Subcutaneous adipose tissue (tissue), 4 donors: Measurements from ENCODE around the gene IGLL5. TPM values are rescaled to one million over a fixed set of nuclear protein-coding genes. Genes with fewer than 3 reads are reported as not detected.

Experiments used
- total RNA-seq, 4 donors: library from RNA; depleted of rRNA; stranded (reverse); fragments of >200 nt; gene quantifications; one replicate each; pipeline ENCODE4 v1.1.0, GENCODE V29; 2016
- TF ChIP-seq, protein P1 (sequence below): fragments of 450-650 bp; IDR thresholded peaks from one replicate; pipeline ENCODE4 v1.5.1; 2016; ENCODE audit warnings: low read depth, mild to moderate bottlenecking, control low read depth, antibody characterized with exemption, moderate library complexity

IGLL5 gene
- total RNA-seq, 4 donors from 2014 or later = 1.1 to 2.2 TPM; not detected in 2

DNA sequence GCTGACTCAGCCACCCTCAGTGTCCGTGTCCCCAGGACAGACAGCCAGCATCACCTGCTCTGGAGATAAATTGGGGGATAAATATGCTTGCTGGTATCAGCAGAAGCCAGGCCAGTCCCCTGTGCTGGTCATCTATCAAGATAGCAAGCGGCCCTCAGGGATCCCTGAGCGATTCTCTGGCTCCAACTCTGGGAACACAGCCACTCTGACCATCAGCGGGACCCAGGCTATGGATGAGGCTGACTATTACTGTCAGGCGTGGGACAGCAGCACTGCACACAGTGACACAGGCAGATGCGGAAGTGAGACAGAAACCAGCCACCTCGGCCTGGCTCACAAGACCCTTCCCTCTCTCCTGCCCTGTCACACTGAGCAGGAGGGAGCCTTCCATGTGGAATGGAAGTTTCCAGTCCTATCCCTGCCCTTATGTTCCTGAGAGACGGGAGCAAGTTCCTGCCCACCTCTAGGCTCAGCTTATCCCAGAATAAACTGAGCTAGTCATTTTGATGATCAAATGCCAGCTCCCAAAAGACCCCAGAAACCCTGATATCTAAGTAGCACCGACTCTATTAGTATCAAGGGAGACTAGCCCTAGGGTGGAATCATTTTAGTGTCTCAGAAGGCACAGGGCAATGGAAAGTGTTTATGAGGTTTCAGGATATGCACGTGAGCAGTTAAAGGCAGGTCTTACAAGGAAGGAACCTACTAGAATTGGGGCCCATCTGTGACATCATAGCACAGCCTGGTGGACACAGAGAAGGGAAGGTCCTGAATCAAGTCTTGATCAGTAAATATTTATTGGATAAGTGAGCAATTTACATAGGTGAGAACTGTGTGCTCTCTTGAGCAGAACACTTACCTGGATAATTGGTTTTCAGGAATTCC, 6.3 kb upstream of the IGLL5 start:
- TF ChIP-seq, protein P1, sequence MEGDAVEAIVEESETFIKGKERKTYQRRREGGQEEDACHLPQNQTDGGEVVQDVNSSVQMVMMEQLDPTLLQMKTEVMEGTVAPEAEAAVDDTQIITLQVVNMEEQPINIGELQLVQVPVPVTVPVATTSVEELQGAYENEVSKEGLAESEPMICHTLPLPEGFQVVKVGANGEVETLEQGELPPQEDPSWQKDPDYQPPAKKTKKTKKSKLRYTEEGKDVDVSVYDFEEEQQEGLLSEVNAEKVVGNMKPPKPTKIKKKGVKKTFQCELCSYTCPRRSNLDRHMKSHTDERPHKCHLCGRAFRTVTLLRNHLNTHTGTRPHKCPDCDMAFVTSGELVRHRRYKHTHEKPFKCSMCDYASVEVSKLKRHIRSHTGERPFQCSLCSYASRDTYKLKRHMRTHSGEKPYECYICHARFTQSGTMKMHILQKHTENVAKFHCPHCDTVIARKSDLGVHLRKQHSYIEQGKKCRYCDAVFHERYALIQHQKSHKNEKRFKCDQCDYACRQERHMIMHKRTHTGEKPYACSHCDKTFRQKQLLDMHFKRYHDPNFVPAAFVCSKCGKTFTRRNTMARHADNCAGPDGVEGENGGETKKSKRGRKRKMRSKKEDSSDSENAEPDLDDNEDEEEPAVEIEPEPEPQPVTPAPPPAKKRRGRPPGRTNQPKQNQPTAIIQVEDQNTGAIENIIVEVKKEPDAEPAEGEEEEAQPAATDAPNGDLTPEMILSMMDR = no peak

DNA sequence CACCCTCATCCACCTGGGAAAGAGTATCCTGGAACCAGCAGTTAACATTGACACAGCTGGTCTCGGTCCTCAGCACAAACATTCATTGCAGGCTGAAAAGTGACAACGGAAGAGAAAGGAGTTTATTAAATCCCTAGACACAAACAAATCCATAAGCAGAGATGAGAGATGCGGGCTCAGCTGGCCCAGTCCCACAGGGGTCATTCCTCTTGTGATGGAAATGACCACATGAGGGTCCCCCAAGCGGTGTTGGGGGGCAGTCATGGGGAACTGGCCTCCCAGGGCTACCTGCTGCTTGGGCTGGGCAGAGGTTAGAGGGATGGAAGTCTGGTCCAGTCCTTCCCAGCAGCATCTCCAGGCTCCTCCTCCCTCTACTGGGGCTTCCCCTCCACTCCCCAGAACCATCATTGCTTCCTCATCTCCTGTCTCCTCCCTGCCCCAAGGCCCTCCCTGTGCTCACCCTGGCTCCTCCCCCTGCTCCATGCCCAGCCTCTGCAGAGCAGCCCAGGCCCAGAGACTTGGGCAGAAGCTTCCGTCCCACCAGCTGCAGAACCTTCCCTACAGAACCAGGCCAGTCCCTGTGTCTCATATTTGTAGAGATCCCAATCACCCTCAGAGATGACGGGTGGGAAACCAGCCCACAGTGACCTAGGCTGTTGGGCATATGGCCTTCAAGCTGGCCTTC, 5.4 kb upstream of the IGLL5 start:
- TF ChIP-seq, protein P1 = no peak

DNA sequence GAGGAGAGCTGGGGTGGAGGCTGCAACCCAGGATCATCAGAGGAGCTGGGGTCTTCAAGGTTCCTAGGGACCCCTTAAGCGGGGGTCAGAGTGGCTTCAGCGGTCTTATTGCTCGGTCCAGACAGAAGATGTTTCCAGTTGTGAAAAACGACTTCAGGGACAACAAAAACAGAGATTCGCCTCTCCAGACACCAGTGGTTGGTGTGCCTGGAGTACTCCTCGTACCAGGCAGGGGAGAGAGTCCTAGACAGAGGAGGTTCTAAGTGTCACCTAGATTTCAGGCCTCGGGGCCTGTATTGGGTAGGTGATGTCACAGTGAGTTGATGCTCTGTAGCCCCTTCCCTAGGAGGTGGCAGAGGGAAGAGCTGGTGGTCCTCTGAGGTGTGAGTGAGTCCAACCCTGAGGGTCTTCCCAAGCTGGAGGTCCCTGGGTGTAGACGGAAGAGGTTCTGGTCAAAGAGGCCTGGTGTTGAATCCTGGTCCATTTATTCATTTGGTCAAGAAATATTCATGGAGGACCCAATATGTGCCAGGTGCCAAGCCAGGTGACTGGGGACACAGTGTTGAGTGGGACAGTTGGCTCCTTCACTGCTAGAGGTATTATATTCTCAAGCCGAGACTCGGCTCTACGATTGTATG, 4.4 kb upstream of the IGLL5 start:
- TF ChIP-seq, protein P1 = no peak

DNA sequence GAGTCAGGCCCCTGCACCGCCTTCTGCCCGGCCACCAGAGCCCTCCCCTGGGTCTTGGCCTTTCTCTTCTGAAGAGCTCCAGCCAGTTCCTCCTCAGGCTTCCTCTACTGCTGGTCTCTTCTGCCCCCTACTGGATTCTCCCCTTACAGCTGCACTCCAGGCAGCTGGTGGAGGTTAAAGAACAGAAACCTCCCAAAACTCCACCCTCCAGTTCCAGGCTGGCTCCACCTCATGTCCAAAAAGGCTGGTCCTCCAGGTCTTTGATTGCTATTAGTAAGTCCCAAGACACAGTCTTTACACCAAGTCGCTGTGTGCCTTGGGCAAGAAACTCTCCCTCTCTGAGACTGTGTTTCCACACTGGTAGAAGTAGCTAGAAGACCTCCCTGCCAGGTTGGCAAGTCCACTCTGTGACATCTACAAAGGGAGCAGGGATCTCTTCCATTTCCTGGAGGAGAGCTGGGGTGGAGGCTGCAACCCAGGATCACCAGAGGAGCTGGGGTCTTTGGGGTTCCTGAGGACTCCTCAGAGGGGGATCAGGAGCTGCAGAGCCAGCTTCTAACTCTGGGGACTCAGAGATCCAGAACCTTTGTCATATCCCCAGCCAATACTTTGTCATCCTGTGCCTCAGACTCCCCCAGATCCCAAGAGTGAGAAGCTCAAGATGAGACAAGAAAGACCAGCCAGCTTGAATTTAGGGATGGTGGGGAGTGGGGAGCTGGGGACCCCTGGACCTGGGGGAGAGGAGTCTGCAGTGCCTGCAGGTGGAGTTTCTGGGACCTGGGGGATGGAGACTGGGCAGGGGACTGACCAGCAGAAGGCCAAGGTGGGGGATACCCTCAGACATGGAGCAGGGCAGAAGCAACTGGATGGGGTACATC, 3.4 kb upstream of the IGLL5 start:
- TF ChIP-seq, protein P1 = no peak

DNA sequence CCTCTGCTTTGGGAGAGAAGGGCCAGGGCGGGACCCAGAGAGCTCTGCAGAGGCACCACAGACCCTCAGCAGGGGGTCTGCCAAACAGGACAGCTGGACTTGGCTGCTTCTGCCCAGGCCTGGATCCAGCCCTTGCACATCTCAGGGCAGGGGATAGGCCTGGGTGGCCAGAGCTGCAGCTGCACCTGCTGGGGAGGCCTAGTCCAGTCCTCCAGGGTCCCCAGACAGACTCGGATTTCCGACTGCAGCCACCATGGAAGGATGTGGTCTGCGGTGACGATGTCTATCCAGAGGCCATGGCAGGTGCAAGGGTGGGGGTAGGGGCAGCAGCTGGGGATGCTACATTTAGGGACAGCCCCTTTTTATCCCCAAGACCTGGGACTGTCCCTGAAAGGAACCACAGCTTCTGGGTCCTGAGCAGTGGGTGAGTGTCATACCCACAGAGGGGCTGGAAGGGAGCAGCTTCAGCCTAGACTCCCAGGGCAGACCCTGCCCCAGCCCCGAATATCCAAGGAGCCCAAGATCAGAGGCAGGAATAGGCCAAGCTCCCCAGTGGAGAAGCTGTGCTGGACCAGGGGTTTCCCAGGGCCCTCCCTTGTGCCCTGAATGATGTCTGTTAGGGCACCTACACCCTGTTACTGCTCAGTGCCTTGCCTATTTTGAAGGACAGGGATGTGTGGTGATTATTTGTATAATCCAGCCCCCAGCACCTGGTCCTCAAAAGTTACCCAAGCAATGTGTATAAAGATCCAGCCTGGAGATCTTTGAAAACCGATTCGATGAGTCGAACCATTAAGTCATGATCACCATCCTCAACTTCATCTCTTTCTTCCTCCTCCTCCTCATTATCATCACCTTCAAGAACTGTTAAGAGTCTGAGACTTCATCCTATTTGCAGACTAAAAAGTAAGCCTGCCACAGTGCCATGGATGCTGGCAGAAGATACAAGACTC, 2.5 kb upstream of the IGLL5 start:
- TF ChIP-seq, protein P1 = no peak

DNA sequence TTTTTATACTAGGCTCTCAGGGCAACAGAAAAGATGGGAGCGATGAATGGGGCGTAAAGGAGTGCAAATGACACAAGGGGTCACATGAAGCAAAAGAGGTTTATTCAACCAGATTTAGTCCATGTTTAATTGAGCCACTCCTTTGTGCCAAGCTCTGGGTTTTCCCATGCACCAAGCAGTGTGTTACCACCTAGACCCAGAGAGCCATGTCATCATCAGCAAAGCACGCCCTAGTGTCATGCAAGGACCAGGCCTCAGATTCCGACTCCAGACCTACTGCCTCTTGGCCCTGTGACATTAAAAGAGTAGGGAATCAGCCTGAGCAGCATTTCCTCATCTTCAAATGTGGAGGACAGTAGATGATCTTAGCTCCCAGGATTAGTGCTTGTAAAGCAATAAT, 1.1 kb upstream of the IGLL5 start:
- TF ChIP-seq, protein P1 = no peak
